Measurements from ENCODE around the gene MTARC2. TPM values are rescaled to one million over a fixed set of nuclear protein-coding genes. Genes with fewer than 3 reads are reported as not detected.

MTARC2 gene
- total and polyA plus RNA-seq, 2 experiments from 2014 or later = 1.9 to 4.8 TPM

DNA sequence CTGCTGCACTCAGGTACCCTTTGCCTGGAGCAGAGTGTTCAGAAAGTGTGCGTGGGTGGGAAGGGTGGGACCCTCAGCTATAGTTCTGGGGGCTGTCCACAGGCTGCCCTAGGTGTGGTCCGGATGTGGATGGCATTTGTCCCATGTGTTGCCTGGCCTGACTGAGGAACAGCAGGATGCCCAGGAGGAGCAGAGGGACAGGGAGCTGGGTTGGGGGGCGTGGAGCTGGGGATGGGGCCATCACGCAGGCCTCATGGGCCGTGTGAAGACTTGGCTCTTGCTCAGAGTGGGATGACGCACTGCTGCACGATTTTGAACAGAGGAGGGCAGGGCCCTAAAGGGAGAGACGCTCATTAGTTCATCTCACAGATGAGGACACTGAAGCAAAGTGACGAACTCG is 41.0 kb upstream of the MTARC2 start:
- no peak overlapping the region for H2AFZ ChIP-seq
- 44 to 54% methylated on average over 9 to 10 of the region's 10 CpGs for WGBS, 2 experiments (ENCODE audit: low coverage in 1 of 2, low lambda C conversion rate in 2 of 2, missing lambda C conversion rate in 2 of 2)

GRCh38 chr1:220708244-220708643 is 39.9 kb upstream of the MTARC2 start:
- Histone ChIP-seq H3K27ac (no peak overlapping the region), H3K36me3 (ENCODE audit: low read depth) (no peaks in the 10 kb centered on the region), H3K27me3 (replicated peaks; ENCODE audit: insufficient read depth) (no peaks in the 10 kb centered on the region), H4K20me1 (ENCODE audit: insufficient read depth) (no peaks in the 10 kb centered on the region), H3K9me2 (ENCODE audit: insufficient read depth) (no peaks in the 10 kb centered on the region), H2AFZ (no peak overlapping the region), H3K79me2 (ENCODE audit: insufficient read depth) (no peaks in the 10 kb centered on the region), H3K9me3 (ENCODE audit: low read depth) (no peaks in the 10 kb centered on the region), H3F3A (ENCODE audit: insufficient read depth) (no peaks in the 10 kb centered on the region), H3K4me1 (ENCODE audit: insufficient read depth) (no peaks in the 10 kb centered on the region), H3K4me3 (no peak overlapping the region), H3K9ac (no peak overlapping the region), H3K4me2 (ENCODE audit: unreplicated experiment) (no peak overlapping the region)
- no peak for TF ChIP-seq EZH2phosphoT487 (IDR thresholded peaks at IDR 0.05; ENCODE audit: insufficient read depth, low read depth)
- no peak for TF ChIP-seq EZH2 (IDR thresholded peaks at IDR 0.05; ENCODE audit: insufficient read depth, poor library complexity, severe bottlenecking)
- WGBS, 2 experiments (ENCODE audit: low coverage in 1 of 2, low lambda C conversion rate in 2 of 2, missing lambda C conversion rate in 2 of 2) = 43 to 69% methylated on average over 4 of the region's 4 CpGs
- in situ Hi-C loops (cut with MboI) = no loop called here
- DNase-seq = no peak

More for the DNA sequence above, 41.0 kb upstream of the MTARC2 start:
- Histone ChIP-seq H3K4me3 (no peak overlapping the region), H3K9me3 (ENCODE audit: low read depth) (no peaks in the 10 kb centered on the region), H3K79me2 (ENCODE audit: insufficient read depth) (no peaks in the 10 kb centered on the region), H3K36me3 (ENCODE audit: low read depth) (no peaks in the 10 kb centered on the region), H3K4me2 (ENCODE audit: unreplicated experiment) (no peak overlapping the region), H3K9me2 (ENCODE audit: insufficient read depth) (no peaks in the 10 kb centered on the region), H3F3A (ENCODE audit: insufficient read depth) (no peaks in the 10 kb centered on the region), H3K27me3 (replicated peaks; ENCODE audit: insufficient read depth) (0 out of 2 replicates have a peak, but pooled peaks cover 6% of the 10 kb centered on the region), H3K27ac (no peak overlapping the region), H3K4me1 (ENCODE audit: insufficient read depth) (no peaks in the 10 kb centered on the region), H4K20me1 (ENCODE audit: insufficient read depth) (no peaks in the 10 kb centered on the region), H3K9ac (no peak overlapping the region)
- TF ChIP-seq EZH2phosphoT487 (IDR thresholded peaks at IDR 0.05; ENCODE audit: insufficient read depth, low read depth) (no peak), EZH2 (IDR thresholded peaks at IDR 0.05; ENCODE audit: insufficient read depth, poor library complexity, severe bottlenecking) (no peak)
- in situ Hi-C loops (cut with MboI) = no loop called here
- DNase-seq = no peak

DNA sequence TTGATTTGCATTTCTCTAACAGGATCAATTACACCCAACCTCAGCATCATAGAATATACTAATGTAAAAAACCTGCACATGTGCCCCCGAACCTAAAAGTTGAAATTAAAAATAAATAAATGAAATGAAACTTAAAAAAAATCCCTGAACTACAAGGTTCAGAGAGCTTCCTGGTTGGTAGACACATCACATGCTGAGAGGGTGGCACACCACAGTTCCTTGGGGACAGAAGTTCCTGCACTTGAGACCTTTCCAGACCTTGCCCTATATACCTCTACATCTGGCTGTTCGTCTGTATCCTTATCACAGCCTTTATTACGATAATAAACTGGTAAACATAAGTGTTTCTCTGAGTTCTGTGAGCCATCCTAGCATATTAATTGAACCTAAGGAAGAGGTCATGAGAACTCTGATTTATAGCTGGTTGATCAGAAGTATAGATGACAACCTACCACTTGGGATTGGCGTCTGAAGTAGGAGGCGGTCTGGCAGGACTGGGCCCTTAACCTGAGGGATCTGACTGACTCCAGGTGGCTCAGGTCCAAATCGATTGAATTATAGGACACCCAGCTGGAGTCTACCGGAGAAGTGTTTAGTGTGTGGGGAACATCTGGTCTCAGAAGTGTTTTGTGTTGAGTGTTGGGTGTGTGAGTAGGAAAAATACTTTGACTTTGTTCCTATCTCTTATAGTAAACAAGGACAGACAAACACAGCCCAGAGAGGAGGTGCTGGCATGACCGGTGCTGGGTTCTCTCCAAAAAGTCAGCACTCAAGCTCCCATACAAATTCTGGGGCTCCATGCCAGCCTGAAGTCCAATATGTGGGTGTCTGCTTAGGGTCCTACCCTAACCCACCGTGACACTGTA is 39.0 kb upstream of the MTARC2 start:
- no peak overlapping the region for H3K9ac ChIP-seq
- in situ Hi-C loops (cut with MboI) = no loop called here
- no peaks in the 10 kb centered on the region for H3K9me2 ChIP-seq (ENCODE audit: insufficient read depth)
- no peak for DNase-seq
- TF ChIP-seq EZH2 (IDR thresholded peaks at IDR 0.05; ENCODE audit: insufficient read depth, poor library complexity, severe bottlenecking) = no peak
- TF ChIP-seq EZH2phosphoT487 (IDR thresholded peaks at IDR 0.05; ENCODE audit: insufficient read depth, low read depth) = no peak
- H3K79me2 ChIP-seq (ENCODE audit: insufficient read depth) = no peaks in the 10 kb centered on the region
- H3F3A ChIP-seq (ENCODE audit: insufficient read depth) = no peaks in the 10 kb centered on the region
- no peaks in the 10 kb centered on the region for H3K4me1 ChIP-seq (ENCODE audit: insufficient read depth)
- H3K4me3 ChIP-seq = no peak overlapping the region
- H4K20me1 ChIP-seq (ENCODE audit: insufficient read depth) = no peaks in the 10 kb centered on the region
- H3K4me2 ChIP-seq (ENCODE audit: unreplicated experiment) = no peak overlapping the region
- no peaks in the 10 kb centered on the region; the same call in 1 of the 2 replicates for H3K27me3 ChIP-seq (replicated peaks; ENCODE audit: insufficient read depth)
- no peak overlapping the region for H2AFZ ChIP-seq
- H3K9me3 ChIP-seq (ENCODE audit: low read depth) = no peaks in the 10 kb centered on the region
- no peaks in the 10 kb centered on the region for H3K36me3 ChIP-seq (ENCODE audit: low read depth)
- 29 to 30% methylated on average over 9 of the region's 9 CpGs for WGBS, 2 experiments (ENCODE audit: low coverage in 1 of 2, low lambda C conversion rate in 2 of 2, missing lambda C conversion rate in 2 of 2)
- no peak overlapping the region for H3K27ac ChIP-seq

DNA sequence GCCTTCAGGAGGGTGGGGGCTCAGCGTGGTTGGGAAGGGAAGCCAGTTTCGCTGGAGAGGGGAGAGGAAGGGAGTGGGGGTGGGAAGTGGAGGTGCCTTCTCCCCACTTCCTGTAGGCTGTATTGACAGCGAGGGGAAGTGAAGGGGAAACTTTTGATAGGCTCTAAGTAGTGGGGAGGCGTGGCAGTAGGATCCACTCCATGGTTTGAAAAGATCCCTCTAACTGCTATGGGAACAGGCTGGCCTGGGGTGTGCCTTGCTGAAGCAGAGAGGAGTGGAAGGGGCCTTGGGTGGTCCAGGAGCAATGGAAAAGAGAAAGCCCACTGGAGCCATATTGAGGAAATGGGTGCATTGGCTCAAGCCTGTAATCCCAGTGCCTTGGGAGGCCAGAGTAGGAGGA is 37.8 kb upstream of the MTARC2 start:
- H3K27ac ChIP-seq = no peak overlapping the region
- no peaks in the 10 kb centered on the region; the same call in 1 of the 2 replicates for H3K27me3 ChIP-seq (replicated peaks; ENCODE audit: insufficient read depth)
- 29 to 51% methylated on average over 3 to 4 of the region's 4 CpGs for WGBS, 2 experiments (ENCODE audit: low coverage in 1 of 2, low lambda C conversion rate in 2 of 2, missing lambda C conversion rate in 2 of 2)
- no peaks in the 10 kb centered on the region for H3K9me3 ChIP-seq (ENCODE audit: low read depth)
- no peak overlapping the region for H3K4me2 ChIP-seq (ENCODE audit: unreplicated experiment)
- no peak for DNase-seq
- no peak overlapping the region for H2AFZ ChIP-seq
- no peaks in the 10 kb centered on the region for H3K4me1 ChIP-seq (ENCODE audit: insufficient read depth)
- H4K20me1 ChIP-seq (ENCODE audit: insufficient read depth) = no peaks in the 10 kb centered on the region
- H3K4me3 ChIP-seq = no peak overlapping the region
- TF ChIP-seq EZH2phosphoT487 (IDR thresholded peaks at IDR 0.05; ENCODE audit: insufficient read depth, low read depth) = no peak
- TF ChIP-seq EZH2 (IDR thresholded peaks at IDR 0.05; ENCODE audit: insufficient read depth, poor library complexity, severe bottlenecking) = no peak
- no peaks in the 10 kb centered on the region for H3K79me2 ChIP-seq (ENCODE audit: insufficient read depth)
- no peaks in the 10 kb centered on the region for H3F3A ChIP-seq (ENCODE audit: insufficient read depth)
- H3K9ac ChIP-seq = no peak overlapping the region
- no peaks in the 10 kb centered on the region for H3K9me2 ChIP-seq (ENCODE audit: insufficient read depth)
- no peaks in the 10 kb centered on the region for H3K36me3 ChIP-seq (ENCODE audit: low read depth)
- in situ Hi-C loops (cut with MboI) = no loop called here

All from GM23248 (cell line).